Panc1 (cell line): Measurements from ENCODE around the gene SLC37A1. TPM values are rescaled to one million over a fixed set of nuclear protein-coding genes. Genes with fewer than 3 reads are reported as not detected.

Experiments used
- ATAC-seq: fragments of 200-7000 bp; cut with Tn5 transposase; 2 replicates; pipeline ENCODE4 v1.9.1; 2020; ENCODE audit warnings: mild to moderate bottlenecking, moderate library complexity
- BruUV-seq: library from RNA; stranded (reverse); fragments of 400-500 nt; replicated peaks from 2 replicates; lab custom pipeline; 2021; lab: Mats Ljungman, UMichigan
- CTCF ChIA-PET: fragments of 300-600 bp; sonication (Branson Sonifier 250); formaldehyde crosslinking; loops from one replicate; lab custom pipeline; 2022; ENCODE audit warnings: antibody characterized with exemption; lab: Charles Lee
- POLR2A ChIA-PET: fragments of 300-600 bp; sonication (Branson Sonifier 250); formaldehyde crosslinking; loops from one replicate; lab custom pipeline; 2022; ENCODE audit warnings: antibody characterized with exemption; lab: Charles Lee
- DNase-seq: peaks from one replicate; pipeline ENCODE4 v3.0.0-alpha.2; 2010; ENCODE audit warnings: low read depth, low spot score
- H3K27ac ChIP-seq: 2 replicates; pipeline ENCODE4 v1.5.1; 2011; ENCODE audit warnings: mild to moderate bottlenecking, low read length, inconsistent platforms
- H3K27me3 ChIP-seq: fragments of 200-500 bp; sonication (Bioruptor generic); 2 replicates; pipeline ENCODE4 v1.6.0; 2014; ENCODE audit warnings: low read length, inconsistent platforms; ENCODE audit not compliant: control insufficient read depth, insufficient read depth
- H3K36me3 ChIP-seq: fragments of 200-500 bp; sonication (Bioruptor generic); 2 replicates; pipeline ENCODE4 v1.5.1; 2014; ENCODE audit warnings: inconsistent platforms, mild to moderate bottlenecking, low read length, moderate library complexity; ENCODE audit not compliant: control insufficient read depth, insufficient read depth
- H3K4me1 ChIP-seq: 2 replicates; pipeline ENCODE4 v1.5.1; 2011; ENCODE audit warnings: inconsistent platforms, mild to moderate bottlenecking, low read length, moderate library complexity; ENCODE audit not compliant: control insufficient read depth, insufficient read depth
- H3K4me3 ChIP-seq, 2 experiments: 2 replicates each; pipeline ENCODE4 v1.5.1; 2011 to 2012; ENCODE audit warnings: low read depth in 2 of 2, low read length in 2 of 2, mild to moderate bottlenecking in 2 of 2, inconsistent platforms in 1 of 2, moderate library complexity in 1 of 2
- H3K9me3 ChIP-seq: fragments of 200-500 bp; sonication (Bioruptor generic); 2 replicates; pipeline ENCODE4 v1.5.1; 2014; ENCODE audit warnings: low read depth, mild to moderate bottlenecking, inconsistent platforms, low read length, moderate library complexity; ENCODE audit not compliant: control insufficient read depth, insufficient read depth
- CTCF ChIP-seq: fragments of 450-650 bp; IDR thresholded peaks from 2 replicates; pipeline ENCODE4 v1.5.1; 2017; ENCODE audit warnings: mild to moderate bottlenecking
- POLR2AphosphoS5 ChIP-seq: IDR thresholded peaks from 2 replicates; pipeline ENCODE4 v1.6.1; 2012; ENCODE audit warnings: mild to moderate bottlenecking, low read depth, low read length, moderate library complexity
- REST ChIP-seq, 2 experiments: IDR thresholded peaks; 2 replicates each; pipeline ENCODE4 v1.6.1; 2011 to 2012; ENCODE audit warnings: low read depth in 2 of 2, control low read depth in 1 of 2, low read length in 1 of 2, mild to moderate bottlenecking in 1 of 2, moderate library complexity in 1 of 2; ENCODE audit not compliant: insufficient read depth in 1 of 2
- SIN3A ChIP-seq: IDR thresholded peaks from 2 replicates; pipeline ENCODE4 v1.6.1; 2012; ENCODE audit warnings: low read depth, mild to moderate bottlenecking, low read length, moderate library complexity, borderline replicate concordance; ENCODE audit not compliant: insufficient read depth
- TCF7L2 ChIP-seq: IDR thresholded peaks from 2 replicates; pipeline ENCODE4 v1.6.1; 2011; ENCODE audit warnings: mild to moderate bottlenecking, low read depth, low read length, inconsistent platforms
- in situ Hi-C: cut with HindIII; loops from 2 replicates; pipeline ENCODE4 v1.10.0; 2016; ENCODE audit warnings: low sequenced_read_pairs, low pct_unique_long_range_greater_than_20kb
- intact Hi-C: fragments of 100-400 bp; cut with micrococcal nuclease; formaldehyde crosslinking; loops from one replicate; pipeline ENCODE4 v1.10.0; 2022; ENCODE audit not compliant: unreplicated experiment
- total RNA-seq: library from RNA; stranded (reverse); gene quantifications from one replicate; pipeline ENCODE4 v1.2.1, GENCODE V29; 2021; ENCODE audit not compliant: unreplicated experiment

Gene SLC37A1
- total RNA-seq, 1 experiment from 2014 or later = 7.7 TPM

GRCh38 chr21:42498012-42498411 lies 15.6 kb upstream of the SLC37A1 start:
- intact Hi-C loops (no loop called here), in situ Hi-C loops (no loop called here)
- no peaks in the 10 kb centered on the region for H3K4me1 ChIP-seq
- no peak overlapping the region for H3K27ac ChIP-seq
- TF ChIP-seq TCF7L2 (no peak), REST (IDR thresholded peaks at IDR 0.05; ENCODE audit: insufficient read depth in 1 of 2, low read depth in 2 of 2, low read length in 1 of 2) (no peak), POLR2AphosphoS5 (no peak), CTCF (no peak), SIN3A (no peak)
- no peaks in the 10 kb centered on the region for H3K27me3 ChIP-seq
- ChIA-PET CTCF (no interaction called here), POLR2A (no interaction called here)
- DNase-seq = no peak
- ATAC-seq = no peak
- no TSS peak for BruUV-seq
- no peaks in the 10 kb centered on the region for H3K36me3 ChIP-seq
- H3K4me3 ChIP-seq = no peak overlapping the region
- no peaks in the 10 kb centered on the region for H3K9me3 ChIP-seq

- ChIA-PET CTCF (no interaction called here), POLR2A (no interaction called here)
- ATAC-seq (no peak), DNase-seq (no peak)
- Histone ChIP-seq H3K9me3 (no peaks in the 10 kb centered on the region), H3K27me3 (no peaks in the 10 kb centered on the region), H3K36me3 (no peaks in the 10 kb centered on the region), H3K27ac (no peak overlapping the region), H3K4me1 (no peaks in the 10 kb centered on the region), H3K4me3 (no peak overlapping the region)
- BruUV-seq = no TSS peak
- intact Hi-C loops = no loop called here
- in situ Hi-C loops = no loop called here
- TF ChIP-seq SIN3A (no peak), CTCF (no peak), TCF7L2 (no peak), POLR2AphosphoS5 (no peak), REST (IDR thresholded peaks at IDR 0.05; ENCODE audit: insufficient read depth in 1 of 2, low read depth in 2 of 2, low read length in 1 of 2) (no peak)
These were observed 14.1 kb upstream of the SLC37A1 start for GRCh38 chr21:42499444-42500112.
